ENCODE measurements around the gene FAU.

Gene FAU

GRCh38 chr11:65109231-65110198 lies 12.4 kb downstream of the FAU start:
- no peak for DNase-seq

GRCh38 chr11:65108469-65109123 lies 13.3 kb downstream of the FAU start:
- DNase-seq: no peak

GRCh38 chr11:65107751-65108468 lies 14.0 kb downstream of the FAU start:
- no peak for DNase-seq

- no peak for DNase-seq
These were observed 14.9 kb downstream of the FAU start for GRCh38 chr11:65107078-65107477.

- peak in 3 of 58 donors; percentile 6 to 25 (median 15) for DNase-seq
These were observed 17.3 kb downstream of the FAU start for GRCh38 chr11:65104628-65105027.

GRCh38 chr11:65103476-65103875 lies 18.5 kb downstream of the FAU start:
- no peak for DNase-seq

- DNase-seq: peak in 27 of 58 donors; percentile 7 to 75 (median 37)
These were observed 19.5 kb downstream of the FAU start for GRCh38 chr11:65102142-65103095.

GRCh38 chr11:65100674-65101350 lies 21.1 kb downstream of the FAU start:
- DNase-seq: no peak

- DNase-seq: no peak
These were observed 25.0 kb downstream of the FAU start for GRCh38 chr11:65096926-65097325.

- peak; percentile 38 to 90 (median 80) for DNase-seq
These were observed 25.7 kb downstream of the FAU start, which contains the start of gene VPS51 for GRCh38 chr11:65095974-65096806. VPS51 (plus strand) TSS chr11:65096214; CDS start chr11:65096251, 37 bp downstream.

- no peak for DNase-seq
These were observed 26.5 kb downstream of the FAU start for GRCh38 chr11:65095427-65095826.

GRCh38 chr11:65090628-65091027 lies 31.3 kb downstream of the FAU start:
- DNase-seq: peak in 26 of 58 donors; percentile 6 to 71 (median 30)

- no peak for DNase-seq
These were observed 32.3 kb downstream of the FAU start for GRCh38 chr11:65089621-65090020.

- no peak for DNase-seq
These were observed 34.1 kb downstream of the FAU start for GRCh38 chr11:65087827-65088226.

GRCh38 chr11:65087216-65087615 lies 34.7 kb downstream of the FAU start:
- DNase-seq: no peak

- DNase-seq: no peak
These were observed 35.1 kb downstream of the FAU start for GRCh38 chr11:65086809-65087208.

GRCh38 chr11:65085446-65085845 lies 36.5 kb downstream of the FAU start:
- no peak for DNase-seq

- no peak for DNase-seq
These were observed 37.1 kb downstream of the FAU start for GRCh38 chr11:65084598-65085375.

Measured in anterior cingulate cortex (tissue), 58 donors.